Astrocyte (in vitro differentiated cells and primary cell): ENCODE results near the gene SAMM50. TPM values are rescaled to one million over a fixed set of nuclear protein-coding genes. Genes with fewer than 3 reads are reported as not detected.

Experiments
- DNase-seq: peaks from one replicate; pipeline ENCODE4 v3.0.0-alpha.2; 2010; ENCODE audit warnings: low read depth
- FAIRE-seq: peaks from 2 replicates; lab custom pipeline; 2011; peaks lifted over from hg19 to GRCh38; lab: Jason Lieb, UNC
- H2AFZ ChIP-seq: 2 replicates; pipeline ENCODE4 v1.6.0; 2012; ENCODE audit warnings: low read depth, low read length, inconsistent platforms
- H3K27ac ChIP-seq: 2 replicates; pipeline ENCODE4 v1.5.1; 2011; ENCODE audit warnings: low read depth, low read length, inconsistent platforms
- H3K27me3 ChIP-seq: 2 replicates; pipeline ENCODE4 v1.6.0; 2011; ENCODE audit warnings: low read length, inconsistent platforms; ENCODE audit not compliant: insufficient read depth
- H3K36me3 ChIP-seq: 2 replicates; pipeline ENCODE4 v1.5.1; 2011; ENCODE audit warnings: low read length, inconsistent platforms; ENCODE audit not compliant: insufficient read depth
- H3K4me1 ChIP-seq: 2 replicates; pipeline ENCODE4 v1.5.1; 2011; ENCODE audit warnings: low read length, inconsistent platforms; ENCODE audit not compliant: insufficient read depth
- H3K4me2 ChIP-seq: 2 replicates; pipeline ENCODE4 v1.6.0; 2012; ENCODE audit warnings: low read length, inconsistent platforms
- H3K4me3 ChIP-seq: 2 replicates; pipeline ENCODE4 v1.5.1; 2011; ENCODE audit warnings: low read depth, mild to moderate bottlenecking, low read length, inconsistent platforms; ENCODE audit not compliant: insufficient read depth
- H3K79me2 ChIP-seq: 2 replicates; pipeline ENCODE4 v1.6.0; 2012; ENCODE audit warnings: mild to moderate bottlenecking, low read length, inconsistent platforms; ENCODE audit not compliant: insufficient read depth
- H3K9ac ChIP-seq: 2 replicates; pipeline ENCODE4 v1.6.0; 2012; ENCODE audit warnings: mild to moderate bottlenecking, low read length, inconsistent platforms
- H3K9me3 ChIP-seq: 2 replicates; pipeline ENCODE4 v1.5.1; 2012; ENCODE audit warnings: low read depth, mild to moderate bottlenecking, low read length, inconsistent platforms; ENCODE audit not compliant: insufficient read depth
- H4K20me1 ChIP-seq: 2 replicates; pipeline ENCODE4 v1.6.0; 2012; ENCODE audit warnings: low read length, inconsistent platforms; ENCODE audit not compliant: insufficient read depth
- H3K27ac Mint-ChIP-seq: one replicate; pipeline ENCODE4 v1.8.0; 2021; ENCODE audit warnings: mild to moderate bottlenecking, mixed read lengths; ENCODE audit not compliant: unreplicated experiment
- H3K27me3 Mint-ChIP-seq: one replicate; pipeline ENCODE4 v1.8.0; 2021; ENCODE audit warnings: low read depth, mixed read lengths; ENCODE audit not compliant: unreplicated experiment
- H3K36me3 Mint-ChIP-seq: one replicate; pipeline ENCODE4 v1.8.0; 2021; ENCODE audit warnings: low read depth, mixed read lengths; ENCODE audit not compliant: unreplicated experiment
- H3K4me1 Mint-ChIP-seq: one replicate; pipeline ENCODE4 v1.8.0; 2021; ENCODE audit warnings: low read depth, mixed read lengths; ENCODE audit not compliant: unreplicated experiment
- H3K4me3 Mint-ChIP-seq: one replicate; pipeline ENCODE4 v1.8.0; 2021; ENCODE audit warnings: mild to moderate bottlenecking, moderate library complexity, mixed read lengths; ENCODE audit not compliant: unreplicated experiment
- H3K9me3 Mint-ChIP-seq: one replicate; pipeline ENCODE4 v1.8.0; 2021; ENCODE audit warnings: mild to moderate bottlenecking, mixed read lengths; ENCODE audit not compliant: unreplicated experiment
- EZH2 ChIP-seq: IDR thresholded peaks from 2 replicates; pipeline ENCODE4 v1.6.1; 2012; ENCODE audit warnings: mild to moderate bottlenecking, low read length, inconsistent platforms; ENCODE audit not compliant: insufficient read depth
- total RNA-seq: library from RNA; stranded (reverse); gene quantifications from 2 replicates; pipeline ENCODE4 v1.2.1, GENCODE V29; 2021
- TF ChIP-seq, protein P1 (sequence below): IDR thresholded peaks from 2 replicates; pipeline ENCODE4 v1.5.1; 2011; ENCODE audit warnings: low read depth, mild to moderate bottlenecking, inconsistent platforms, low read length, moderate library complexity; ENCODE audit not compliant: insufficient read depth

SAMM50 gene
- total RNA-seq, 1 donor from 2014 or later = 63.4 TPM

DNA sequence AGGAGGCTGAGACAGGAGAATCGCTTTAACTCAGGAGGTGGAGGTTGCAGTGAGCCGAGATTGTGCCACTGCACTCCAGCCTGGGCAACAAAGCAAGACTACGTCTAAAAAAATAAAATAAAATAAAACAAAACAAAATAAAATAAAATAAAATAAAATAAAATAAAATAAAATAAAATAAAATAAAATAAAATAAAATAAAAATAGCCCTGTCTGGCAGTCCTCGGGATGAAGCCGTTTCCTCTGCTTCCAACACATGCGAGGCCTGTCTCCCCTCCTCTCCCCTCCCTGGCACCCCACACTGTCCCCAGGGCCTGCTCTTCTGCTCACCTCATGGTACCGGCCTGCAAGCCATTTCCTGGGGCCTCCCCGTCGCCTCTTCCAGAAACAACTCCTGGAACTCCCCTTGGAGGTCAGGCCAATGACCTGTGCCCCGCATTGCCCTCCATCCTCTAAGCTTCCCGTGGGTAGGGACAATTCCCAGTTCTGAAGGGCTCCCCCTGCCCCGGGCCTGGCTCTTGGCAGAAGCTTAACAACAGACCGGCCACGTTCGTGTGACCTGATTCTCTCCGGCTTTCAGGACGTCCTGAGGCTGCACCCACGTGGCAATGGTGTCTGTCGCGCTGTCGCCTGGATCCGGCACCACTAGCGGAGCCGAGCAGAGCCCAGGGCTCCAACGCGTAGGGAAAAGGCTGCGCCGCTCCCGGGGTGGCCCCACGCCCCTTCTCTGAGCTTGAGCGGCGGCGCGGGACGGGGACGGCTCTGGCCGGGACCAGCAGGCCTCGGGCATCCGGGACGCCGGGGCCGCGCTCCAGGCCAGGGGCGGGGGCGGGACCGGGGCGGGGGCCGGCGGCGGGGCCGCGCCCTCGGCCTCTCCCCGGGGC, 68.4 kb downstream of the SAMM50 start:
- no peak for TF ChIP-seq EZH2
- TF ChIP-seq, protein P1, sequence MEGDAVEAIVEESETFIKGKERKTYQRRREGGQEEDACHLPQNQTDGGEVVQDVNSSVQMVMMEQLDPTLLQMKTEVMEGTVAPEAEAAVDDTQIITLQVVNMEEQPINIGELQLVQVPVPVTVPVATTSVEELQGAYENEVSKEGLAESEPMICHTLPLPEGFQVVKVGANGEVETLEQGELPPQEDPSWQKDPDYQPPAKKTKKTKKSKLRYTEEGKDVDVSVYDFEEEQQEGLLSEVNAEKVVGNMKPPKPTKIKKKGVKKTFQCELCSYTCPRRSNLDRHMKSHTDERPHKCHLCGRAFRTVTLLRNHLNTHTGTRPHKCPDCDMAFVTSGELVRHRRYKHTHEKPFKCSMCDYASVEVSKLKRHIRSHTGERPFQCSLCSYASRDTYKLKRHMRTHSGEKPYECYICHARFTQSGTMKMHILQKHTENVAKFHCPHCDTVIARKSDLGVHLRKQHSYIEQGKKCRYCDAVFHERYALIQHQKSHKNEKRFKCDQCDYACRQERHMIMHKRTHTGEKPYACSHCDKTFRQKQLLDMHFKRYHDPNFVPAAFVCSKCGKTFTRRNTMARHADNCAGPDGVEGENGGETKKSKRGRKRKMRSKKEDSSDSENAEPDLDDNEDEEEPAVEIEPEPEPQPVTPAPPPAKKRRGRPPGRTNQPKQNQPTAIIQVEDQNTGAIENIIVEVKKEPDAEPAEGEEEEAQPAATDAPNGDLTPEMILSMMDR = no peak
- DNase-seq = peak; percentile 30
- H3K9me3 Mint-ChIP-seq = peaks cover 2% of the 10 kb centered on the region

DNA sequence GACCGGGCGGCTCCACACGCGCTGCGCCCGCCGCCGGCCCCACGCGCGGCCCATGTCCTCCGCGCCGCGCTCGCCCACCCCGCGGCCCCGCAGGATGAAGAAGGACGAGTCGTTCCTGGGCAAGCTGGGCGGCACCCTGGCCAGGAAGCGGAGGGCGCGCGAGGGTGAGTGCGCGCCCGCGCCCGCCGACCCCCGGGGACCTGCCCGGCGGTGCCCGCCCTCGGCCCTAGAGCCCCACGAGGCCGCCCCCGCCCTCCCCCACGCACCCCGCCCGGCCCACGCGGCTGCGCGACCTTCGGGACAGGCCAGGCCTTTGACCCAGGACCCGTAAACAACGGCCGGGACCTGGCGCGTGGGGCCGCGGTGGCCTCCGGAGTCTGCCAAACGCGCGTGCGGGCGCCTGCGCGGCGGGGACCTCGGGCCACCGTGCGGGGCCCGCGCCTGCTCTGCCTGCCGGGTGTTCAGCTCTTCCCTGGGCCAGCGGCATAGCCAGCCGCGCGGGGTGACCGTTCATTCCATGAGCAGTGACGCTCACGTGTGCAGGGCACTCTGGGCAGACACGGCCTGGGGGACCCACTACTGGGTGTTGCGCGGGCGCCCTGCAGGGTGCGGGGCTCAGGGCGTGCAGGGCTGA, 69.2 kb downstream of the SAMM50 start, which contains the start of gene PARVB:
Gene PARVB (plus strand): TSS at position 15 of the 634 bp plus-strand sequence. CDS start 38 bp downstream, at position 53.
- no peak for FAIRE-seq

More for the DNA sequence above, 68.4 kb downstream of the SAMM50 start:
- Histone ChIP-seq H3K27ac (peak overlapping the region; percentile 74), H2AFZ (peak overlapping the region; percentile 95), H3K36me3 (no peaks in the 10 kb centered on the region), H3K4me3 (peak overlapping the region; percentile 56), H3K79me2 (peaks cover 47% of the 10 kb centered on the region), H3K9ac (peak overlapping the region; percentile 86), H3K27me3 (no peaks in the 10 kb centered on the region), H4K20me1 (no peaks in the 10 kb centered on the region), H3K9me3 (no peaks in the 10 kb centered on the region), H3K4me2 (peak overlapping the region; percentile 84), H3K4me1 (peaks cover 41% of the 10 kb centered on the region)
- peaks cover 1% of the 10 kb centered on the region for H3K27me3 Mint-ChIP-seq
- FAIRE-seq = no peak
- no peaks in the 10 kb centered on the region for H3K36me3 Mint-ChIP-seq
- H3K4me1 Mint-ChIP-seq = peaks cover 9% of the 10 kb centered on the region
- H3K4me3 Mint-ChIP-seq = peak overlapping the region; percentile 76
- H3K27ac Mint-ChIP-seq = peak overlapping the region; percentile 77

More for the DNA sequence above, 69.2 kb downstream of the SAMM50 start, which contains the start of gene PARVB:
- Histone ChIP-seq H3K9me3 (no peaks in the 10 kb centered on the region), H3K4me3 (peak within 1 kb of the TSS; percentile 56), H3K27ac (peak within 1 kb of the TSS; percentile 74), H4K20me1 (no peaks in the 10 kb centered on the region), H2AFZ (peak within 1 kb of the TSS; percentile 95), H3K4me1 (peaks cover 41% of the 10 kb centered on the region), H3K79me2 (peaks cover 53% of the 10 kb centered on the region), H3K9ac (peak within 1 kb of the TSS; percentile 86), H3K4me2 (peak within 1 kb of the TSS; percentile 84), H3K36me3 (no peaks in the 10 kb centered on the region), H3K27me3 (no peaks in the 10 kb centered on the region)
- peak within 1 kb of the TSS; percentile 77 for H3K27ac Mint-ChIP-seq
- peaks cover 9% of the 10 kb centered on the region for H3K4me1 Mint-ChIP-seq
- H3K4me3 Mint-ChIP-seq = peak within 1 kb of the TSS; percentile 82
- TF ChIP-seq EZH2 = no peak
- TF ChIP-seq, protein P1 = no peak
- DNase-seq = no peak
- peaks cover 1% of the 10 kb centered on the region for H3K27me3 Mint-ChIP-seq
- H3K36me3 Mint-ChIP-seq = no peaks in the 10 kb centered on the region
- peaks cover 2% of the 10 kb centered on the region for H3K9me3 Mint-ChIP-seq
